H9 (cell line): ENCODE measurements around the gene ST6GALNAC1. TPM values are rescaled to one million over a fixed set of nuclear protein-coding genes. Genes with fewer than 3 reads are reported as not detected.

Source experiments
- DNase-seq: peaks from one replicate; pipeline ENCODE4 v3.0.0-alpha.2; 2017
- H2AFZ ChIP-seq: one replicate; pipeline ENCODE4 v1.6.1; 2013; ENCODE audit warnings: mild to moderate bottlenecking, low read length, control low read depth, moderate library complexity
- H2AK5ac ChIP-seq: 2 replicates; pipeline ENCODE4 v1.6.1; 2013; ENCODE audit warnings: low read length, control low read depth, mixed read lengths; ENCODE audit not compliant: insufficient read length
- H2BK120ac ChIP-seq: one replicate; pipeline ENCODE4 v1.6.1; 2013; ENCODE audit warnings: low read depth, mild to moderate bottlenecking, low read length, control low read depth, inconsistent platforms; ENCODE audit not compliant: poor library complexity, severe bottlenecking
- H2BK12ac ChIP-seq: 2 replicates; pipeline ENCODE4 v1.6.1; 2013; ENCODE audit warnings: low read length, control low read depth, mixed read lengths, low read depth; ENCODE audit not compliant: insufficient read length
- H2BK15ac ChIP-seq: 2 replicates; pipeline ENCODE4 v1.6.1; 2013; ENCODE audit warnings: low read depth, low read length, control low read depth
- H2BK20ac ChIP-seq: one replicate; pipeline ENCODE4 v1.6.1; 2013; ENCODE audit warnings: low read depth, mild to moderate bottlenecking, low read length, control low read depth, inconsistent platforms; ENCODE audit not compliant: poor library complexity, severe bottlenecking
- H2BK5ac ChIP-seq: 2 replicates; pipeline ENCODE4 v1.6.1; 2013; ENCODE audit warnings: low read length, control low read depth, mixed read lengths; ENCODE audit not compliant: insufficient read length
- H3K14ac ChIP-seq: 2 replicates; pipeline ENCODE4 v1.6.1; 2013; ENCODE audit warnings: low read length, control low read depth; ENCODE audit not compliant: insufficient read depth
- H3K18ac ChIP-seq: 2 replicates; pipeline ENCODE4 v1.6.1; 2013; ENCODE audit warnings: low read depth, mild to moderate bottlenecking, mixed read lengths, low read length, control low read depth; ENCODE audit not compliant: insufficient read length
- H3K23ac ChIP-seq: 2 replicates; pipeline ENCODE4 v1.6.1; 2013; ENCODE audit warnings: low read length, control low read depth, mixed read lengths, low read depth; ENCODE audit not compliant: insufficient read length
- H3K23me2 ChIP-seq: 2 replicates; pipeline ENCODE4 v1.6.1; 2013; ENCODE audit warnings: low read depth, mild to moderate bottlenecking, mixed read lengths, low read length, control low read depth; ENCODE audit not compliant: insufficient read length, poor library complexity, severe bottlenecking
- H3K27ac ChIP-seq: 2 replicates; pipeline ENCODE4 v1.5.1; 2013; ENCODE audit warnings: low read length, control low read depth, mixed read lengths, low read depth; ENCODE audit not compliant: insufficient read length
- H3K27me3 ChIP-seq: 2 replicates; pipeline ENCODE4 v1.6.1; 2013; ENCODE audit warnings: low read length, control low read depth, inconsistent platforms; ENCODE audit not compliant: insufficient read depth
- H3K4ac ChIP-seq: 2 replicates; pipeline ENCODE4 v1.6.1; 2013; ENCODE audit warnings: low read depth, mild to moderate bottlenecking, control low read depth, inconsistent platforms, low read length, moderate library complexity
- H3K4me1 ChIP-seq: 2 replicates; pipeline ENCODE4 v1.6.1; 2013; ENCODE audit warnings: low read length, control low read depth, inconsistent platforms; ENCODE audit not compliant: insufficient read depth
- H3K4me2 ChIP-seq: 2 replicates; pipeline ENCODE4 v1.6.1; 2013; ENCODE audit warnings: low read length, control low read depth, mixed read lengths; ENCODE audit not compliant: insufficient read length, insufficient read depth
- H3K56ac ChIP-seq: 2 replicates; pipeline ENCODE4 v1.6.1; 2013; ENCODE audit warnings: low read depth, mild to moderate bottlenecking, mixed read lengths, low read length, control low read depth; ENCODE audit not compliant: insufficient read length
- H3K79me1 ChIP-seq: 2 replicates; pipeline ENCODE4 v1.6.1; 2013; ENCODE audit warnings: low read depth, mild to moderate bottlenecking, moderate library complexity, low read length, control low read depth, inconsistent platforms; ENCODE audit not compliant: insufficient read depth, poor library complexity, severe bottlenecking
- H3K79me2 ChIP-seq: 2 replicates; pipeline ENCODE4 v1.6.1; 2013; ENCODE audit warnings: low read length, control low read depth, inconsistent platforms; ENCODE audit not compliant: insufficient read depth
- H3K9ac ChIP-seq: 2 replicates; pipeline ENCODE4 v1.6.1; 2013; ENCODE audit warnings: low read length, control low read depth, mixed read lengths; ENCODE audit not compliant: insufficient read length; ENCODE audit errors: extremely low read depth
- H3K9me3 ChIP-seq: one replicate; pipeline ENCODE4 v1.6.1; 2013; ENCODE audit warnings: low read depth, low read length, inconsistent platforms; ENCODE audit not compliant: control insufficient read depth
- H3T11ph ChIP-seq: one replicate; pipeline ENCODE4 v1.6.1; 2013; ENCODE audit warnings: mild to moderate bottlenecking, low read length, control low read depth, inconsistent platforms
- H4K20me1 ChIP-seq: one replicate; pipeline ENCODE4 v1.6.1; 2013; ENCODE audit not compliant: control insufficient read depth, insufficient read length, insufficient read depth
- H4K5ac ChIP-seq: 2 replicates; pipeline ENCODE4 v1.6.1; 2013; ENCODE audit warnings: low read depth, mild to moderate bottlenecking, mixed read lengths, low read length, control low read depth; ENCODE audit not compliant: insufficient read length
- H4K8ac ChIP-seq: replicated peaks from 2 replicates; pipeline ENCODE4 v1.6.1; 2013; ENCODE audit warnings: low read length, control low read depth, mixed read lengths, low read depth; ENCODE audit not compliant: insufficient read length
- H4K91ac ChIP-seq: 2 replicates; pipeline ENCODE4 v1.6.1; 2013; ENCODE audit warnings: low read depth, mild to moderate bottlenecking, moderate library complexity, mixed read lengths, low read length, control low read depth; ENCODE audit not compliant: insufficient read length
- H3K27ac Mint-ChIP-seq, 3 experiments: 2 replicates in 2 of 3; 3 replicates in 1 of 3; pipeline ENCODE4 v1.8.0; 2020 to 2021; ENCODE audit warnings: mixed read lengths in 3 of 3, mild to moderate bottlenecking in 1 of 3, moderate library complexity in 1 of 3
- H3K27me3 Mint-ChIP-seq: 2 replicates; pipeline ENCODE4 v1.8.0; 2021; ENCODE audit warnings: low read depth, mild to moderate bottlenecking, moderate library complexity, mixed read lengths
- H3K36me3 Mint-ChIP-seq, 3 experiments: 2 replicates in 2 of 3; 3 replicates in 1 of 3; pipeline ENCODE4 v1.8.0; 2020 to 2021; ENCODE audit warnings: low read depth in 3 of 3, mixed read lengths in 3 of 3; ENCODE audit not compliant: insufficient read depth in 1 of 3
- H3K4me1 Mint-ChIP-seq, 2 experiments: 2 replicates each; pipeline ENCODE4 v1.8.0; 2020; ENCODE audit warnings: mixed read lengths in 2 of 2
- H3K4me3 Mint-ChIP-seq, 2 experiments: 2 replicates in 1 of 2; 3 replicates in 1 of 2; pipeline ENCODE4 v1.8.0; 2020 to 2021; ENCODE audit warnings: mild to moderate bottlenecking in 2 of 2, mixed read lengths in 2 of 2, moderate library complexity in 1 of 2
- H3K9me3 Mint-ChIP-seq, 2 experiments: 2 replicates in 1 of 2; 3 replicates in 1 of 2; pipeline ENCODE4 v1.8.0; 2020; ENCODE audit warnings: mild to moderate bottlenecking in 2 of 2, mixed read lengths in 2 of 2, moderate library complexity in 1 of 2
- CTCF ChIP-seq: fragments of 200-600 bp; sonication (generic); conservative IDR thresholded peaks from 3 replicates; pipeline ENCODE4 v1.8.0; 2021; ENCODE audit warnings: antibody characterized with exemption, mild to moderate bottlenecking
- WGBS: extraction: QIAGEN DNeasy Blood & Tissue Kit; methylation state at CpG from one replicate; pipeline ENCODE4 v1.1.7; 2013; ENCODE audit warnings: missing lambda C conversion rate, low lambda C conversion rate, mixed read lengths; ENCODE audit not compliant: insufficient read length; ENCODE audit errors: extremely low coverage; 5-methylcytosine and 5-hydroxymethylcytosine counted together
- long read RNA-seq: library from polyadenylated mRNA; unstranded; transcript quantifications from one replicate; pipeline ENCODE4 v2.0.0, GENCODE V29; 2020
- total RNA-seq: library from RNA; stranded (reverse); gene quantifications from 2 replicates; pipeline ENCODE4 v1.2.1, GENCODE V29; 2021

ST6GALNAC1 gene
- total RNA-seq, result not detected in 2 replicates
- long read RNA-seq, result 0 reads

DNA sequence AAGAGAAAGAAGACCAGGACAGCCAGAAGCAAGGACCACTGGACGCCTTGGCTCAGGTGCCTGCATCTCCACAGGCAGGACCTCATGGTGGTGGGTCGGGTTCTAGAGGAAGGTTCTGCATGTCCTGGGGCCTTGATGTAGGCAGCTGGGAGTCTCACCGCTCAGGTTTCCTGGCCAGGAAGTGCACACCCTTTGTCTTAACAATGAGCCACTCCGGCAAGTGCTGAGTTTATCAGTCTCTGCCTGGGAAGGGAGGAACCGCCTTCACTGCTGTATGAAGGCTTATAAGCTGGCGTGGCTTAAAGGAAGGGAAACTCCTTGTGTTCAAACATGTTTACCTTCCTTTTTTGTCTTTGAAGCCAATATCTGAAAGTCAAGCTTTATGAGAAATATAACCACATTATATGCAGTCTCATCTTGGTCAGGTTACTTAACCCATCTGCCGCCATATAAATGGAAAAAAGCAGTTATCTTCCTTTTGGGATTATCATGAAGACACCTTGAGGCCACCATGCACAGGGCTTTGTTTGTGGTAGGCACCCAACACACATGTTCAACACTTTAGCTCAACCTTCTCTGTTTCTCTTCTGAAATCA is at the start of gene ST6GALNAC1:
TSS of gene ST6GALNAC1 (minus strand) at position 205 of the 596 bp plus-strand sequence. CDS start at position 86, 119 bp downstream.
- Histone ChIP-seq H3K4me2 (no peak within 1 kb of the TSS), H2BK5ac (no peak within 1 kb of the TSS), H3K14ac (no peak within 1 kb of the TSS), H2BK12ac (no peak within 1 kb of the TSS), H3K79me2 (no peaks in the 10 kb centered on the region), H3K4ac (no peak within 1 kb of the TSS), H3K79me1 (no peaks in the 10 kb centered on the region), H4K20me1 (no peaks in the 10 kb centered on the region), H3K4me1 (peaks cover 2% of the 10 kb centered on the region; the same call in 1 of the 2 replicates), H2AFZ (no peak within 1 kb of the TSS), H3T11ph (no peak within 1 kb of the TSS), H3K56ac (no peak within 1 kb of the TSS), H4K5ac (no peak within 1 kb of the TSS), H2BK20ac (no peak within 1 kb of the TSS), H4K91ac (no peak within 1 kb of the TSS), H3K9ac (no peak within 1 kb of the TSS), H4K8ac (no peak within 1 kb of the TSS), H3K23ac (no peak within 1 kb of the TSS), H3K9me3 (no peaks in the 10 kb centered on the region), H3K18ac (no peak within 1 kb of the TSS), H3K23me2 (no peaks in the 10 kb centered on the region), H3K27me3 (no peaks in the 10 kb centered on the region), H2BK120ac (no peak within 1 kb of the TSS), H3K27ac (no peak within 1 kb of the TSS), H2BK15ac (no peak within 1 kb of the TSS), H2AK5ac (no peak within 1 kb of the TSS)
- peaks cover 1% of the 10 kb centered on the region for H3K27me3 Mint-ChIP-seq
- H3K27ac Mint-ChIP-seq, result no peak within 1 kb of the TSS
- no CpG with 5 or more reads among the region's 7 CpGs for WGBS
- no peak within 1 kb of the TSS; a peak in 1 of 5 replicates for H3K4me3 Mint-ChIP-seq
- H3K36me3 Mint-ChIP-seq, result no peaks in the 10 kb centered on the region
- peaks cover 15 to 23% of the 10 kb centered on the region in 2 experiments for H3K4me1 Mint-ChIP-seq
- TF ChIP-seq CTCF, result no peak
- no peak for DNase-seq
- no peaks in the 10 kb centered on the region for H3K9me3 Mint-ChIP-seq
